RCC 7860 (cell line): ENCODE data around the gene GIMAP7.
"Not testable (repeated sequence)": the region's sequence is repeated elsewhere in the genome, so short reads cannot be mapped to it uniquely, and the experiment has no call there.

ENCODE experiments used
- DNase-seq: peaks from one replicate; pipeline ENCODE4 v3.0.0-alpha.2; 2015; ENCODE audit warnings: low spot score
- FAIRE-seq: peaks from 2 replicates; lab custom pipeline; 2012; peaks lifted over from hg19 to GRCh38; lab: Jason Lieb, UNC

The GIMAP7 gene

DNA sequence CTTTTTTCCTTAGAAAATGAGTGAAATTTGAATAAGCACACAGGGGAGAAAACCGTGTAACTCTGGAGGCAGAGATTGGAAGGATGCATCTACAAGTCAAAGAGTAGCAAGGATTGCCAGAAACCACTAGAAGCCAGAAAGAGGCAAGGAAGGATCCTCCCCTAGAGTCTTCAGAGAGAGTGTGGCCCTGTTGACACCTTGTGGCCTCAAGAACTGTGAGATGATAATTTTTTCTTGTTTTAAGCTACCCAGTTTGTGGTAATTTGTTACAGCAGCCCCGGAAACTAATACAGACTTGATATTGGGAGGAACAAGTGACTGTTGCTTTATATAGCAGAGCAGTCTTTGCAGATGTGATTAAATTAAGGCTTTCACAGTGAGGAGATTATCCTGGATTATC, 3.6 kb upstream of the GIMAP7 start:
- no peak for FAIRE-seq
- DNase-seq: no peak

DNA sequence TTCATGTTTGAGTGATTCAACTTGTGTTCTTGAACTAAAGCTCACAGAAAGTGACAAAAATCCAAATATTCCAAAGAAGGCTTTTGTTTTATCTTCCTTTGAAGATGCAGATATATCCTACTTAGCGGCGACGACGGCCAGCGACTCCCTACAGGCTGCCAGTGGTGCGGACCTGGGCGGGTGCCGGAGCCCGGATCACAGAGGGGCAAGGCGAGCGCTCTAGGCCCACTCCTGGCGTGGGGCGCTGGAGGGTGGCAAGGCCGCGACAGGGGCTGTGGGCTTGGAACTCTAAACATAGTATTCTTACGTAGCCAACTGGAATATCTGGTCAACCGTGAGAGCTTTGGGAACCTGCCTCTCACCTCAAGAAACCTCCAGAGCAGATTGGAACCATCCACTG, 914 bp upstream of the GIMAP7 start:
- DNase-seq: no peak
- no peak for FAIRE-seq

DNA sequence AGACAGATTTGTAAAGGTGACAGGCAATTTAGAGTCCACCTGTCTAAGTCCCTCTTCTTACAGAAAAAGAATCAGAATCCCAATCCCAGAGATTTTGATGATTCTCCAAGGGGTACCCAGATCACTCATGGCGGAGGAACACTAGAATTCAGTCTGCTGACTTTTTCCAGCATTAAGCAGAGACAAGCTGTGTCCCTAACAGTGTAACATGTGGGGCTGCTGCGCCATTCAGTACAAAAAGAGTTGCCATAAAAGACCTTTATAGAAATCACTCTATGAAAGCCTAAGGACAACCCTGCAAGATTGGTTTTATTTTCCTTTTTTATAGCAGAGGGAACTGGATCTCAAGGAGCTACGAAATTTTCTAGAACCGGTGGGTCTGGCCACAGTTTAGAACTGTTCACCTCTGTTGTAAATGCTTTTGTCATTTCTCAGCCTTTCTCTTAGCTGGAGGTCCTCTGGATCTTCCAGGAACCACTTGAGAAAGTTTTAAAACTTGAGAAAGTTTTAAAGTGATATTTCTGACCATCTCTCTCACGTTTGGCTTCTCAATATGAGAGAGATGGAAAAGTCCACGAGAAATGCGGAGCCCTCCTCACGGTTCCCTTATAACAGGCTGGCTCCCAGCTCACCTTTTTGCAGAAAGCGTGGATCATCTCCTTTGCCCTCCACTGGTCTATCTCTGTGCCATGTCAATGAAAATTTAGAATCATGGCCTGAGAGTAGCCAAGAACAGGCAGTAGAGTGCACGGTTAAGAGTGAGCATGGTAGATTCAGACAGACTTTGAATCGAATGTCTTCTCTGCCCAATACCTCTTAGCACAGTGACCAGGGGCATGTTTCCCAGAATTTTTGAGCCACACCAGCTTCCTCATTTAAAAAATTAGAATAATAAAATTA, 826 bp downstream of the GIMAP7 start:
- no peak for FAIRE-seq
- no peak for DNase-seq

DNA sequence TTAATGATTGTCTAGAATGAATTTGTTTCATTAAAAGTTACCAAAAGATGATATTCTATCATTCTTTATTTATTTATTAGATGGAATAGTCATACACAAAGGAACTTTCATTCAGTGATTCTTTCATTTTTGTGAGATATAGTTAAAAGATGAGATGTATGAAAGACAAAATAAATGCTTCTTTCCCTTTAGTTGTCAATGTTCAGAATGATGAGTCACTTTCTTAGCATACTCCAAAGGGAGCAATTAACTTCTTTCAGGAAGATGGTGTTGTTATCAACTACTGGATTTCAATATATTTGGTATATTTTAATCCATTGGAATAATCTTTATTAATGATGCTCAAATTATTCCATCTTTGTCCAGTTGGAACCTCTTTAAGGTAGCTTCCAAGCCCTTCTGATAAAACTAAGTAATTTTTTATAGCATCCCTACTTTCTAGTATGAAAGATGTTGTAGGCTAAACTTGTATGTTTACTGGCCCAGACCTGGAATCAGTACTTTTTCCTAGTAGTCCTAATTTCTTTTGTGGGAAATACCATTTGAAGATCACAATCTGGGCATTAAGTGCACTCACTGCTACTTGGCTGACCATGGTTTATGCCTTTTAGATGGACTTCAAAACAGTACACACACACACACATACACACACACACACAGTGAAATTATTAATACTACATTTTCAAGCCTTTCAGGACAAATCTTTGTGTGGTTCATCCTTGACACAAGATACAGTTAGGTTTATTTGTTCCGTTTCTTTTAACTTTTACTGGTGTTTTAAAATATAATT, 2.5 kb downstream of the GIMAP7 start:
- DNase-seq: no peak
- FAIRE-seq: no peak

DNA sequence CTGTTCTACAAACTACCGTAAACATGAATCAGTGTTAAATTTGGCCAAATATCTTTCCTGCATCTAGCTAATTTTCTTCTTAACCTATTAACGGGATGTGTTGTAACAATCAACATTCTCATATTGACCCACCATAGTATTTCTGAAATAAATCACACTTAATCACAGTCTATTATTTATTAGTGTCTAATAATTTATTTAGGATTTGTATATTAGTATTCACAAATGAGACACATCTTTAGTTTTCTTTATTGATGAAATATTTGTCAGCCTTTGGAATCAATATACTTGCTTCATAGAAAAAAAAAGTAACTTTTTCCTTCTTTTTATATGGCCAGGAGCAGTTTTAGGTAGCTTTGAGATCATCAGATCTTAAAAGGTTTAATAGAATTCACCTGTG, 4.6 kb downstream of the GIMAP7 start:
- FAIRE-seq: no peak

DNA sequence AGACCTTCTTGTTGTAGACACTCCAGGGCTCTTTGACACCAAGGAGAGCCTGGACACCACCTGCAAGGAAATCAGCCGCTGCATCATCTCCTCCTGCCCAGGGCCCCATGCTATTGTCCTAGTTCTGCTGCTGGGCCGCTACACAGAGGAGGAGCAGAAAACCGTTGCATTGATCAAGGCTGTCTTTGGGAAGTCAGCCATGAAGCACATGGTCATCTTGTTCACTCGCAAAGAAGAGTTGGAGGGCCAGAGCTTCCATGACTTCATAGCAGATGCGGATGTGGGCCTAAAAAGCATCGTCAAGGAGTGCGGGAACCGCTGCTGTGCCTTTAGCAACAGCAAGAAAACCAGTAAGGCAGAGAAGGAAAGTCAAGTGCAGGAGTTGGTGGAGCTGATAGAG, 5.5 kb downstream of the GIMAP7 start:
- no peak for FAIRE-seq
- no peak for DNase-seq

More for the DNA sequence above, 4.6 kb downstream of the GIMAP7 start:
- DNase-seq: no peak

DNA sequence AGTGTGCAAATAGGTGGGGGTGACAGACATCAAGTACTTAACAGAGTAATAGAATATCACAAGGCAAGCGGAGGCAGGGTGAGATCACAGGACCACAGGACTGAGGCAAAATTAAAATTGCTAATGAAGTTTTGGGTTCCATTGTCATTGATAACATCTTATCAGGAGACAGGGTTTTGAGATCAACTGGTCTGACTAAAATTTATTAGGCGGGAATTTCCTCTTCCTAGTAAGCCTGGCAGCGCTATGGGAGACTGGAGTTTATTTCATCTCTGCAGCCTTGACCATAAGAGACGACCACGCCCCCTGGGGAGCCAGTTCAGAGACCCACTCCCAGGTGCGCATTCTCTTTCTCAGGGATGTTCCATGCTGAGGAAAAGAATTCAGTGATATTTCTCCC, 8.3 kb downstream of the GIMAP7 start:
- not testable (repeated sequence) for FAIRE-seq

DNA sequence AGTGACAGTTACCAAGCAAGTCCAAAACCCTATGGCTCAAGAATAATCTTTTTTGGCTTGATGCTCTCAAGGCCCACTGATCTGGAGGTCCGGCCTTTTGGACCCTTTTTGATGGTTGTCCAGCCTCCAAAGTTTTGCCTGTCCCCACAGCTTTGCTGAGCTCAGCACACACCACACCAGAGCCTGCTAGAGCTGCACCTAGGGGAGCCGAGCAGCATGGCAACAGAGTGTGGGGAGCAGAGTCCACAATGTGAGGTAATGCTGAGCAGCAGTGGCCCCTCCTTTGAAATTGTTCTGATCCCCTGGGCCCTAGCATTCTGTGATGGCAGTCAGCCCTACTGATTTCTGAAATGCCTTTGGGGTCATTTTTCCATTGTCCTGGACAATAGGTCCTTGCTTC, 9.3 kb downstream of the GIMAP7 start:
- FAIRE-seq (no peak), DNase-seq (no peak)

More for the DNA sequence above, 8.3 kb downstream of the GIMAP7 start:
- DNase-seq: not testable (repeated sequence)

DNA sequence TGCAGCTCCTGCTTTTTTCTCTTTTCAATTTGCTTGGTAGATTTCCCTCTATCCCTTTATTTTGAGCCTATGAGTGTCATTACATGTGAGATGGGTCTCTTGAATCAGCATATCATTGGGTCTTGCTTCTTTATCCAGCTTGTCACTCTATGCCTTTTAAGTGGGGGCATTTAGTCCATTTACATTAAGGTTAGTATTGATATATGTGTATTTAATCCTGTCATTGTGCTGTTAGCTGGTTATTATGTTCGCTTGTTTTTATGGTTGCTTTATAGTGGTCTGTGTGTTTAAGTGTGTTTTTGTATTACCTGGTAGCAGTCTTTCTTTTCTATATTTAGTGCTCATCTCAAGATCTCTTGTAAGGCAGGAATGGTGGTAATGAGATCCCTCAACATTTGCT, 17.0 kb downstream of the GIMAP7 start:
- DNase-seq (no peak), FAIRE-seq (no peak)

DNA sequence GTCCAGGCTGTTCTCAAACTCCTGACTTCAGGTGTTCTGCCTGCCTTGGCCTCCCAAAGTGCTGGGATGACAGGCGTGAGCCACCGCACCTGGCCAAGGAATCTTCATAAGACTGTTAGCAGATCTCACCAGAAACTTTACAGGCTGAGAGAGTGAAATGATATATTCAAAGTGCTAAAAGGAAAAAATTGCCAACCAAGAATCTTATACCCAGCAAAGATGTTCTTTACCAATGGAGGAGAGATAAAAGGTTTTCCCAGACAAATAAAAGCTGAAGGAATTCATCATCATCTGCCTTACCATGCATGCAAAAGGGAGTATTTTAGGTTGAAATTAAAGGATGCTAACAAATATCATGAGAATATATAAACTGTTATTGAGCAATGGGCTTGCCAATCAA, 23.6 kb downstream of the GIMAP7 start:
- FAIRE-seq (no peak), DNase-seq (no peak)

DNA sequence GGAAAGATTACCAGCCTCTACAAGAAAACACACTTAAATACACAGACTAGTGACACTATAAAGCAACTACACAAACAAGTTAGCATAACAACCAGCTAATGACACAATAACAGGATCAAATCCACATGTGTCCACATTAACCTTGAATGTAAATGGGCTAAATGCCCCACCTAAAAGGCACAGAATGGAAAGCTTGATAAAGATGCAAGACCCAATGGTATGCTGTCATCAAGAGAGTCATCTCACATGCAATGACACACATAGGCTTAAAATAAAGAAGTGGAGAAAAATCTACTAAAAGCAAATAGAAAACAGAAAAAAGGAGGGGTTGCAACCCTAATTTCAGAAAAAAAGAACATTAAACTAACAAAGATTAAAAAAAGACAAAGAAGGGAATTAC, 38.5 kb downstream of the GIMAP7 start:
- DNase-seq (no peak), FAIRE-seq (no peak)

DNA sequence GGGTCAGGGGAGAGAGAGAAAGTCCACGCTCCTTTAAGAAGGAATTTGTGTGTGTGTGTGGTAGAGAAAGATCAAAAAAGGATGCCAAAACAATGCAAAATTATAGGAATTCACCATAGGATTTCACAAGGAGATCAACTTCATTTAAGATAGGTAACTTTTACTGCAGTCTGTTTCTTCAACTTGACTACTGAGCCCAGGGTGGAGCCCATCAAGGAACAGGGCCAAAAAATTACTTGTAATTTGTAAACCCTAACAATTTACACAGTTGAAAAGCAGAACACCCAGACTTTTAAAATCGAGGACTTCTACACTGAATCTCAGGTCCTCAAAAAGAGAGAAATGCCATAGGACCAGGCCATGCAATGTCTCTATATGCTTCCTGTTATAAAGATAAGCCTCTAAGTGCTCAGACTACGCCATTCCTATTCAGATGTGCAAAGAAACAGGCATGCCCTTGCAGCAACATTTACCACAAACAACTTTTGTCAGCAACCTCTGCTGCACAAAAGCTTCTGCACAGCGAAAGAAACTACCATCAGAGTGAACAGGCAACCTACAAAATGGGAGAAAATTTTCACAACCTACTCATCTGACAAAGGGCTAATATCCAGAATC, 42.0 kb downstream of the GIMAP7 start:
- DNase-seq (no peak), FAIRE-seq (no peak)

DNA sequence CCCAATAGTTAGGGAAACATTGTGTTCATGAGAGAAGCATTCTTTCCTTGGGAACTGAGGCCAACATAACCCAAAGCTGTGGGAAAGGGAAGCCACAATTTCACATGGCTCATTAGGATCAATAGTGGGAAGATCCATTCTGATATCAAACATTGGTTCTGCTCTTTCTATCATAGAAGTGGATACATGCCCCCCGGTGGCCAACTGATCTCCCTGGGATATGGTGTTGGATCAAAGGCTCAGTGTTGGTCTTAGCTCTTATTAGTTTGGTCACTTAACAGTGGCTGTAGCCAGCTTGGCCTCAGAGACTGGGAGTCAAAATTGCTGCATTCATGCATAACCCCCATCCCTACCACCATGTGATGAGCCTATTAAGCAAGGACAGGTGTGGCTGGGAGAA, 45.8 kb downstream of the GIMAP7 start:
- DNase-seq (no peak), FAIRE-seq (no peak)

DNA sequence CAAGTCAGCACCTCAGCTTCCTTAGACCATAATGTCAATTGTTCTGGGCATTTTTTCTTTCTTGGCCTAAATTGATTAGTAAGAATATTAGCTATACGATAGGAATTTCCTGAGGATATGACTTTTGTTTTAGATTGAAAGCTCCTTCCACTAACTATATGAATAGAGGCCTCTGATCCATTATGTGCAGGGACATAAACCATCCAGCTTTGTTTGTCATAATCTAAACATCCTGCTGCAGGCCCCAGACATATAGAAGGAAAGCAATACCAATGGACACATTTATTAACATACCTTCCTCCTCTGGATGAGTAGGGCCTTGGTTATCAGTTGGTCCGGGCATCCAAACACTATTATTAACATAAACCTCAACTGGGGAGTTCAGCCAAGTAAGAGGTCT, 48.2 kb downstream of the GIMAP7 start:
- no peak for FAIRE-seq
- no peak for DNase-seq

DNA sequence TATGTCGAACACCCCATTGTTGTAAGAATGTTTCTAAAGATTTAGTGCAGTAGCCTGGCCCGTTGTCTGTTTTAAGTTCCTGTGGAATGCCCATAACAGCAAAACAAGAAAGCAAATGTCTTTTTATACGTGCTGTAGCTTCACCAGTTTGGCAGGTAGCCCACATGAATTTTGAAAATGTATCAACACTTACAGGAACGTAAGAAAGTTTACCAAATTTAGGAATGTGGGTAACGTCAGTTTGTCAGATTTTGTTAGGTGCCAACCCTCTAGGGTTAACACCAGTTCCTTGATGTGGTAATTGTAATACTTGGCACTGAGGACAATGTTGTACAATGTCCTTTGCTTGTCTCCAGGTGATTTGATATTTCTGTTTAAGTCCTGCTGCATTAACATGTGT, 49.3 kb downstream of the GIMAP7 start:
- no peak for DNase-seq
- FAIRE-seq: no peak

DNA sequence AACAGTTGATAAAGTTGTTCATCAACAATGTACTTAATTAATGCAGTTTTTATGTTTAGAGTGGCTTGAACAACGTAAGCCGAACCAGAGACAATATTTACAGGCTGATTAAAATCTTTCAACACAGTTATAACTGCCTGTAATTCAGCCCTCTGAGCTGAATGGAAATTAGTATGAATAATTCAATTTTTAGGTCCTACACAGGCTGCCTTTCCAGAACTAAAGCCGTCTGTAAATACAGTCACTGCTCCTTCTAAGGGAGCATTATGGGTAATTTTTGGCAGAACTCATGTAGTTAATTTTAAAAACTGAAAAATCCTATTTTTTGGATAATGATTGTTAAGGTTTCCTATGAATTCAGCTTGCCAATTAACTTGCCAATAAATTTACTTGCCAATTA, 49.9 kb downstream of the GIMAP7 start:
- FAIRE-seq: no peak
- DNase-seq: no peak

DNA sequence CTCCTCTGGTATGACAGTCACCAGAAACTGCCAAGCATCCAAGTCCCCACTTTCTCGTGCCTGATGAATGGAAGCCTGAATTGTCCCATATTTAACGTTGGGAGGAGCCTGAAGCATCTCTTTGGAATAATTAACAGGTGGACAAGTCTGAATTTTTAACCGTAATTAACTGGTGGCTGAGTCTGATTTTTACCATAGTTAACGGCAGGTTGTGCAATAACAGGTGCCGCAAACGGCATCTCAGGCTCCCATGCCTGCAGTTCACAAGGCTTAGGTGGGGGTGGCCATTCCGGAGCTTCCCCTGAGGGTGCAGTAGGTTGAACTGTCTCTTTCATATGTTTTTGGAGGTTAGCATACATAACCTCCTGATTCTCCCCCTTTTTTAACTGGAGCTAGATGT, 50.6 kb downstream of the GIMAP7 start:
- DNase-seq (no peak), FAIRE-seq (no peak)

DNA sequence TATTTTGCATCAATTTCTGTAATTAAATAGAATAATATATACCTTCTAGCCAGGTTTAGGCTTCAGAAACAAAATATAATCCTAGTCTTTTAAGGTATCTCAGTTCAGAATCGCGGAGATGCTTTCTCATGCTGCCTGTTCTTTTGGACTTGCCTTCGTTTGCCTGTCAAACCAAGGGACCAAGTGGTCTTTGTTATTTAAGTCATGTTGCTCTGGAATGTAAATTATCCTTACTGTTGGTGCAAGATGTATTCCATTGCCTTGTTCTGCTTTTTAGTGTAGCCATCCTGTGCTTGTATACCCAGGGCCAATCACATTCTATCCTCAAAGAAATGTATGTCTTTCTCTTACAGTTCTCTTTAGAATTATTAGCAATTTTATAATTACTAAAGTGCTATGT, 51.5 kb downstream of the GIMAP7 start:
- no peak for DNase-seq
- no peak for FAIRE-seq

DNA sequence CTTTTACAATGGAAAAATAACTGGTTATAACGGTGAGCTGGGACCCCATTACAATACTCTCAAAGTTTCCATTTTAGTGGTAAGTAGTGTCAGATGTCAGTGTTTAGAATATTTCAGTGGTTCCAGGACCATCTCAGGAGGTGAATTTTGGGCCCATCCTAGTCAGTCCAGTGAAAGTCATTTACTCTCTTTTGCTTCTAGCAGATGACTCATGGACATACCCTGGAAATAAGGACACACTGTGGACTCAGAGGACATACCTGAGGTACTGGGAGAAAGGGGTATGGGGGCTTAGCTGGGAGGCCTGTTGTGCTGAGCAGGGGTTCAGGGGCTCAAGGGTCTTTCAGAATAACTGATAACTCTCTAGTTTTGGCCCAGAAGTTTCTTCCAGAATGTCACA, 51.9 kb downstream of the GIMAP7 start:
- FAIRE-seq (no peak), DNase-seq (no peak)

DNA sequence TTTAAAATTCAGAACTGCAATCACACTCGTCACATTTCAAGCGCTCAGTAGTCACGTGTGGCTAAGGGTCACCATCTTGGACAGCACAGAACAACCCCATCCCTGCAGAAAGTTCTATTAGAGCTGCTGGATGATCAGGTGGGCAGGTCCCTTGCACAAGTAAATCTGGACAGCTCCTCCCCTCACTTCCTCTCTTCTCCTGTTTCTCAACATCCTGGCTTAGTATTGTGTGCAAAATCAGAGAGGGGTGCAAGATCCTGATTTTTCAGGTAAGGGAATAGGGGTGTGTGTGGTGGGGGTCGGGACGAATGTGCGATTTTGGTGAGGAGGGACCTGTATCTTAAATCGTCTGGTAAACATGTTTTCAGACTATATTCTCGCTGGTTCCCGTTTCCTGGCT, 52.5 kb downstream of the GIMAP7 start, which contains the start of gene GIMAP4:
TSS of gene GIMAP4 (plus strand) at position 222 of the 400 bp plus-strand sequence. CDS start 2,512 bp downstream, outside the sequence.
- no peak for DNase-seq
- FAIRE-seq: no peak

DNA sequence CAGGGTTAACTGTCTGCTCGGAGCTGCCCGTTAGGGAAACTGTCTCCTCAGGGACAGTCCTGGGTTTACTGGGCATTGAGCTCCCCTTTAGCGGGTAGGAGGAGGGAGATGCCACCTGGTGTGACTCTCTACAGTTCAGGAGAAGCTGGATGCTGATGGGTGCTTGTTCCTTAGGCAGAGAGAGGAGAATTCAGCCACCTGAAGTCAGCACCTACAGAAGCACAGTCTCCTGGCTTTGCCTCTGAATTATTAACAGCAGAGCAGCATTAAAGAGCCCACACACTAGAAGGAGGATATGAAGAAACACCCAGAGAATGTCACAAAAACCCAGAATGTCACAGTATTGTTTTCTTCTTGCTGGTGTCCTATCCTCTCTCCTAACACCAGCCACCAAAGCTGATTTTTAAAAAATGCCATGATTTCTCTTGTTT, 53.2 kb downstream of the GIMAP7 start:
- FAIRE-seq: no peak

More for the DNA sequence above, 53.2 kb downstream of the GIMAP7 start:
- no peak for DNase-seq
